K562 (cell line): ENCODE measurements around the gene URM1. TPM values are rescaled to one million over a fixed set of nuclear protein-coding genes. Genes with fewer than 3 reads are reported as not detected.

ENCODE experiments used
- ATAC-seq: fragments of 200-7000 bp; cut with Tn5 transposase; 3 replicates; pipeline ENCODE4 v1.9.1; 2020; ENCODE audit warnings: moderate library complexity
- BruUV-seq: library from RNA; stranded (reverse); fragments of 400-500 nt; replicated peaks from 2 replicates; lab custom pipeline; 2021; lab: Mats Ljungman, UMichigan
- CTCF ChIA-PET: fragments of 300-600 bp; formaldehyde crosslinking; extraction: SDS; loops from one replicate; lab custom pipeline; 2021; ENCODE audit warnings: low intra/inter-chr PET ratio; lab: Yijun Ruan, JAX
- POLR2A ChIA-PET: fragments of 300-600, 350-650 bp; sonication (Branson Sonifier 250); formaldehyde crosslinking; extraction: SDS; loops from one replicate; lab custom pipeline; 2021; ENCODE audit warnings: antibody characterized with exemption, inconsistent platforms; lab: Yijun Ruan, JAX
- DNase-seq, 4 experiments: peaks; one replicate each; pipeline versions ENCODE4 v3.0.0 to v3.0.0-alpha.2; 2011 to 2018; ENCODE audit warnings: low spot score in 3 of 4, mixed read lengths in 3 of 4; ENCODE audit errors: extremely low read depth in 1 of 4
- FAIRE-seq: peaks from 2 replicates; lab custom pipeline; 2011; peaks lifted over from hg19 to GRCh38; lab: Jason Lieb, UNC
- H2AFZ ChIP-seq: 2 replicates; pipeline ENCODE4 v1.6.0; 2011; ENCODE audit warnings: low read depth, low read length, control low read depth, inconsistent platforms
- H3K27ac ChIP-seq: fragments of 200-600 bp; 3 replicates; pipeline ENCODE4 v1.8.0; 2011; ENCODE audit warnings: low read depth, mild to moderate bottlenecking, control low read depth, inconsistent platforms, low read length, moderate library complexity, mixed read lengths; ENCODE audit errors: extremely low read depth
- H3K27me3 ChIP-seq, 2 experiments: fragments of 300-600 bp in 1 of 2; 2 replicates in 1 of 2; 3 replicates in 1 of 2; pipeline versions ENCODE4 v1.6.0 to v1.8.0; 2011; ENCODE audit warnings: inconsistent platforms in 2 of 2, low read length in 2 of 2, mild to moderate bottlenecking in 1 of 2, mixed read lengths in 1 of 2, moderate library complexity in 1 of 2; ENCODE audit not compliant: control insufficient read depth in 2 of 2, insufficient read depth in 2 of 2
- H3K36me3 ChIP-seq: fragments of 300-600 bp; 3 replicates; pipeline ENCODE4 v1.8.0; 2011; ENCODE audit warnings: mild to moderate bottlenecking, low read length, inconsistent platforms; ENCODE audit not compliant: control insufficient read depth, insufficient read depth
- H3K4me1 ChIP-seq, 2 experiments: fragments of 200-600 bp in 1 of 2; replicated peaks in 1 of 2; 2 replicates in 1 of 2; 3 replicates in 1 of 2; pipeline versions ENCODE4 v1.5.1 to v1.8.0; 2011; ENCODE audit warnings: inconsistent platforms in 2 of 2, low read length in 2 of 2, mild to moderate bottlenecking in 1 of 2, mixed read lengths in 1 of 2, moderate library complexity in 1 of 2; ENCODE audit not compliant: control insufficient read depth in 2 of 2, insufficient read depth in 2 of 2
- H3K4me2 ChIP-seq: 2 replicates; pipeline ENCODE4 v1.6.1; 2011; ENCODE audit warnings: low read length, control low read depth, inconsistent platforms, mixed read lengths; ENCODE audit not compliant: insufficient read depth
- H3K4me3 ChIP-seq: fragments of 200-600 bp; sonication (generic), shearing (Covaris generic); 2 replicates; pipeline ENCODE4 v1.5.1; 2016; ENCODE audit warnings: control low read depth, inconsistent platforms
- H3K79me2 ChIP-seq: fragments of 200-600 bp; 3 replicates; pipeline ENCODE4 v1.8.0; 2011; ENCODE audit warnings: low read length, inconsistent platforms; ENCODE audit not compliant: control insufficient read depth, insufficient read depth
- H3K9ac ChIP-seq, 2 experiments: 2 replicates each; pipeline versions ENCODE4 v1.6.0 to v1.6.1; 2011; ENCODE audit warnings: low read depth in 2 of 2, low read length in 2 of 2, control low read depth in 1 of 2, inconsistent platforms in 1 of 2, mild to moderate bottlenecking in 1 of 2, mixed read lengths in 1 of 2; ENCODE audit not compliant: insufficient read depth in 1 of 2
- H3K9me1 ChIP-seq: one replicate; pipeline ENCODE4 v1.6.0; 2011; ENCODE audit warnings: inconsistent platforms, mild to moderate bottlenecking, low read length, moderate library complexity; ENCODE audit not compliant: control insufficient read depth, insufficient read depth
- H3K9me3 ChIP-seq: replicated peaks from 2 replicates; pipeline ENCODE4 v1.5.1; 2011; ENCODE audit warnings: low read depth, low read length, inconsistent platforms; ENCODE audit not compliant: control insufficient read depth, insufficient read depth
- H4K20me1 ChIP-seq: replicated peaks from 2 replicates; pipeline ENCODE4 v1.6.1; 2011; ENCODE audit warnings: low read length, inconsistent platforms, mixed read lengths; ENCODE audit not compliant: control insufficient read depth, insufficient read depth
- ARID4B ChIP-seq: sonication (generic); formaldehyde crosslinking; IDR thresholded peaks from 2 replicates; pipeline ENCODE4 v1.8.0; 2022; ENCODE audit warnings: mild to moderate bottlenecking, missing genetic modification reagents
- CHD2 ChIP-seq: IDR thresholded peaks from 2 replicates; pipeline ENCODE4 v1.6.1; 2011; ENCODE audit warnings: low read depth, low read length
- HMGN3 ChIP-seq: IDR thresholded peaks from 2 replicates; pipeline ENCODE4 v1.6.1; 2011; ENCODE audit warnings: borderline replicate concordance, low read depth, mild to moderate bottlenecking, mixed read lengths, low read length; ENCODE audit not compliant: insufficient read length; ENCODE audit errors: extremely low read depth
- MCM2 ChIP-seq: fragments of 450-650 bp; IDR thresholded peaks from 2 replicates; pipeline ENCODE4 v1.6.1; 2017; ENCODE audit warnings: low read depth, mild to moderate bottlenecking
- MNT ChIP-seq, 2 experiments: fragments of 450-650 bp; conservative IDR thresholded peaks; 2 replicates each; pipeline ENCODE4 v1.6.1; 2017; ENCODE audit warnings: mild to moderate bottlenecking in 2 of 2, moderate library complexity in 2 of 2
- POLR2AphosphoS2 ChIP-seq: IDR thresholded peaks from 2 replicates; pipeline ENCODE4 v1.6.1; 2012; ENCODE audit warnings: low read length, improper control_type of control experiment
- SLC30A9 ChIP-seq: fragments of 250-450 bp; sonication (Bioruptor Pico); IDR thresholded peaks from 2 replicates; pipeline ENCODE4 v1.8.0; 2022; ENCODE audit warnings: mild to moderate bottlenecking, moderate library complexity
- SMARCA5 ChIP-seq: fragments of 450-650 bp; IDR thresholded peaks from 2 replicates; pipeline ENCODE4 v1.6.1; 2016
- TRIM25 ChIP-seq: fragments of 450-650 bp; IDR thresholded peaks from 2 replicates; pipeline ENCODE4 v1.7.0; 2016; ENCODE audit warnings: borderline replicate concordance
- ZNF398 ChIP-seq: fragments of 250-450 bp; sonication (Bioruptor Pico); IDR thresholded peaks from 2 replicates; pipeline ENCODE4 v1.8.0; 2021; ENCODE audit warnings: moderate library complexity, mild to moderate bottlenecking, inconsistent platforms
- ZNF696 ChIP-seq: fragments of 250-450 bp; sonication (Bioruptor Pico); conservative IDR thresholded peaks from 2 replicates; pipeline ENCODE4 v1.4.0; 2020; ENCODE audit warnings: mild to moderate bottlenecking, moderate library complexity
- ZNF707 ChIP-seq: fragments of 250-450 bp; sonication (Bioruptor Pico); conservative IDR thresholded peaks from 2 replicates; pipeline ENCODE4 v1.8.0; 2022; ENCODE audit warnings: inconsistent platforms, mild to moderate bottlenecking, moderate library complexity
- WGBS: fragments of 100-300 bp; shearing (Covaris generic); methylation state at CpG from one replicate; pipeline ENCODE4 v1.1.6; 2016; ENCODE audit warnings: low coverage, mixed read lengths; ENCODE audit not compliant: insufficient coverage; ENCODE audit errors: missing lambda C conversion rate; 5-methylcytosine and 5-hydroxymethylcytosine counted together
- in situ Hi-C: fragments of 300-500 bp; cut with MboI; formaldehyde crosslinking; loops from 4 replicates; pipeline ENCODE4 v1.15.0; 2018; ENCODE audit warnings: inconsistent platforms, mixed read lengths
- intact Hi-C: fragments of 100-400 bp; cut with micrococcal nuclease; formaldehyde crosslinking; loops from 2 replicates; pipeline ENCODE4 v1.14.2; 2022
- polyA plus RNA-seq, 8 experiments: library from polyadenylated mRNA; depleted of rRNA in 4 of 8; stranded (reverse) in 5 of 8; unstranded in 3 of 8; fragments of >200 nt; fragmentation: Nextera tagmentation in 2 of 8; fragmentation: Illumina TruSeq in 1 of 8; extraction: Ambion mirVana in 2 of 8; extraction: Trizol in 1 of 8; gene quantifications; 2 replicates each; pipeline versions ENCODE4 v1.2.1 to v1.2.3, GENCODE V29; 2011 to 2014; ENCODE audit warnings: inconsistent platforms in 1 of 8, missing spikeins in 1 of 8
- total RNA-seq, 7 experiments: library from RNA; depleted of rRNA in 6 of 7; stranded (reverse); fragments of >200 nt in 6 of 7; fragmentation: Illumina TruSeq in 2 of 7; extraction: Trizol in 2 of 7; gene quantifications; 2 replicates each; pipeline versions ENCODE4 v1.2.1 to v1.2.3, GENCODE V29; 2011 to 2021; ENCODE audit warnings: low replicate concordance in 1 of 7

The URM1 gene
- total and polyA plus RNA-seq, 9 of the 15 experiments (the other 6 are each of a cell fraction or from before 2014, with no cell fraction given), result 10.1 to 88.9 (median 53.3) TPM

- H3K4me1 ChIP-seq, result no peaks in the 10 kb centered on the region
- intact Hi-C loops, result no loop called here
- no peak for FAIRE-seq
- DNase-seq, result no peak
- H2AFZ ChIP-seq, result no peak overlapping the region
- no peaks in the 10 kb centered on the region for H4K20me1 ChIP-seq
- no peak overlapping the region for H3K27ac ChIP-seq
- 90% methylated on average over 9 of the region's 9 CpGs for WGBS
- H3K4me3 ChIP-seq, result no peak overlapping the region
- ChIA-PET POLR2A (interaction anchor here (2.6 kb wide), 1 partner anchor 12 kb away, joined by 9 read pairs; the partner anchor contains the start of gene URM1), CTCF (no interaction called here)
- peaks cover 76% of the 10 kb centered on the region; the same call in 1 of the 3 replicates for H3K36me3 ChIP-seq
- no peak overlapping the region for H3K4me2 ChIP-seq
- ATAC-seq, result no peak
- H3K27me3 ChIP-seq, result no peaks in the 10 kb centered on the region
- no TSS peak for BruUV-seq
- H3K9me3 ChIP-seq, result no peaks in the 10 kb centered on the region
- in situ Hi-C loops, result no loop called here
- H3K79me2 ChIP-seq, result no peaks in the 10 kb centered on the region
- H3K9me1 ChIP-seq, result peaks cover 5% of the 10 kb centered on the region
- peak overlapping the region in 1 of 2 experiments; percentile 62; a peak in 2 of 4 replicates for H3K9ac ChIP-seq
- TF ChIP-seq ARID4B (CRISPR knock-in tag), result no peak
- no peak for TF ChIP-seq POLR2AphosphoS2
- no peak for TF ChIP-seq HMGN3
- TF ChIP-seq ZNF696 (CRISPR knock-in tag), result no peak
- no peak for TF ChIP-seq SLC30A9
- no peak for TF ChIP-seq CHD2
- TF ChIP-seq ZNF398 (CRISPR knock-in tag), result no peak
- TF ChIP-seq SMARCA5, result no peak
- TF ChIP-seq MCM2, result no peak
- TF ChIP-seq ZNF707, result no peak
- no peak for TF ChIP-seq MNT (conservative IDR thresholded peaks at IDR 0.05)
- no peak for TF ChIP-seq TRIM25
Measured at GRCh38 chr9:128383007-128383753, 12.0 kb downstream of the URM1 start.
